ES-I3 (cell line): ENCODE measurements around the gene TMPRSS2.

ENCODE experiments used
- H3K36me3 ChIP-seq: 2 replicates; pipeline ENCODE4 v1.6.1; 2013; ENCODE audit warnings: mild to moderate bottlenecking, low read length, control low read depth, moderate library complexity; ENCODE audit not compliant: insufficient read depth
- H3K4me1 ChIP-seq: 2 replicates; pipeline ENCODE4 v1.6.1; 2013; ENCODE audit warnings: mild to moderate bottlenecking, control low read depth, low read length; ENCODE audit not compliant: insufficient read depth
- H3K9ac ChIP-seq: 2 replicates; pipeline ENCODE4 v1.6.1; 2013; ENCODE audit warnings: low read depth, mild to moderate bottlenecking, low read length, moderate library complexity
- H3K9me3 ChIP-seq: 2 replicates; pipeline ENCODE4 v1.6.1; 2013; ENCODE audit warnings: mild to moderate bottlenecking, low read length, moderate library complexity; ENCODE audit not compliant: control insufficient read depth, insufficient read depth

TMPRSS2 gene

DNA sequence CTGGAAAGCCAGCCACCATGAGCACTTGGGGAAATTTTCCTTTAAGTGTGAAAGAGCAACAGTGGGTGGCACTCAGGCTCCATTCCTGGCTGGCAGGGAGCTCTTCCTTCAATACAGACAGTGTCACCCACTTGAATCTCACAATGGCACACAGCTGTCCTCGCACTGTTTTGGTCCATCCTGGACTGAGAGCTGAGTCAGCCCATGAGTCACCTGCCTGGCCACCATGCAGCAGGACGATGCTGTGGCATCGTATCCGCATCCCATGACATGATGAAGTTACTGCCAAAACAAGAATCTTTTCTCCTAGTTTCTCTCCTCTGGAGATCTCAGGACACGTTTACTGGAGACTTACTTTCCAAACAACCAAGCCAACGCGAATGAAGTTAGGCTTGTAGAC lies 6.0 kb downstream of the TMPRSS2 start:
- no peaks in the 10 kb centered on the region for H3K4me1 ChIP-seq
- no peaks in the 10 kb centered on the region for H3K9me3 ChIP-seq
- H3K9ac ChIP-seq: no peak overlapping the region
- H3K36me3 ChIP-seq: no peaks in the 10 kb centered on the region

DNA sequence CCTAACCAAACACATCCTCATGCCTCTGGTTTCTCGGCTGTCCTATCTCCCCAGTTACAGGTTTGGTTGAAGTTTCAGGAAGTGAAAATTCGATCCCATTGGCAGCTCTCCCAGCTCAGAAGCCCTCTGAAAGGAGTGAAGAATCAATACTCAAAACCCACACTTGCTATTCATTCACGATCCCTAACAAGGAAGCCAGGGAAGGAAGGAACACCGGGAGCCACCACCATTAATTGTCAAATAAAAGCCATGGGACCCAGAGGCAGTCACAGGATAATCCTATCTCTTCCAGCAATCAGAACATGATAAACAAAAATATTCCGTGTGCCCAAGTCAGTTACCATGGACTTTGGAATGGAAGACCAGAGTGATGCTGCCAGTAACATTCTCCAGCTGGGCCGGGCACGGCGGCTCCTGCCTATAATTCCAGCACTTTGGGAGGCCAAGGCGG lies 7.0 kb downstream of the TMPRSS2 start:
- H3K9ac ChIP-seq: no peak overlapping the region
- no peaks in the 10 kb centered on the region for H3K4me1 ChIP-seq
- H3K9me3 ChIP-seq: no peaks in the 10 kb centered on the region
- H3K36me3 ChIP-seq: no peaks in the 10 kb centered on the region

DNA sequence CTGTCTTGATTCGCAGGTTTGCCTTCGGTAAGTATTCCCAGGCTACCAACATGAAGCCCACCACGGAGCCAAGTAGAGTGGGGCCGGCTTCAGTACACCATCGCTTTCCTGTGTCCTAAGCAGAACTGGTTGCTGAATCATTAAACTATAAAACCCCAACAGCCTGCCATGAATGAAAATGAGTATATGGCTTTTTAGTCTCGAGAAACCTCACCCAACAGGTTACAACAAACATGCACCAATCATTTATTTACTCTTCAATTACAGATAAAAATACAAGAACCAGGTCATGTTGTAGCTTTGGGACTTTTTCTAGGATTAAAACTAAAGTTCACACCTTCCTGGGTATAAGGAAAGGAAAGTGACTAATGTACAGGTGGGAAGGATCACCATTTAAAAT lies 7.6 kb downstream of the TMPRSS2 start:
- Histone ChIP-seq H3K36me3 (no peaks in the 10 kb centered on the region), H3K4me1 (no peaks in the 10 kb centered on the region), H3K9ac (no peak overlapping the region), H3K9me3 (no peaks in the 10 kb centered on the region)

DNA sequence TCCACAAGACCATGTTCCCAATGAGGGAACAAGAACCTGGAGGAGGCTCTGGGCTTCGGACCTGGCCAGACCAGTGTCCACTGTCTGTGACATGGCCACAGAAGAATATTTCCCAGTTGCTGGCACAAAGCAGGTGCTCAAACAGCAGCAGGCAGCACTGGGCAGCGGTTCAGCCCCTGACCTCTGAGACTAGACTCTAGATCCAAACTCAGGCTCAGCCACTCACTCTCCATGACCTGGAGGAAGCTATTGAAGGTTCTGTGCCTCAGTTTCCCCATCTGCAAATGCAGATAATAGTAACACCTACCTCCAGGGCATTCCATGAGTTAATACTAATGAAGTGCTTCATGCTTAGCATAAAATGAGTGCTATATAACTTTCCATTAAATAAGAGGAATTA lies 8.0 kb downstream of the TMPRSS2 start:
- Histone ChIP-seq H3K36me3 (no peaks in the 10 kb centered on the region), H3K9me3 (no peaks in the 10 kb centered on the region), H3K9ac (no peak overlapping the region), H3K4me1 (no peaks in the 10 kb centered on the region)

DNA sequence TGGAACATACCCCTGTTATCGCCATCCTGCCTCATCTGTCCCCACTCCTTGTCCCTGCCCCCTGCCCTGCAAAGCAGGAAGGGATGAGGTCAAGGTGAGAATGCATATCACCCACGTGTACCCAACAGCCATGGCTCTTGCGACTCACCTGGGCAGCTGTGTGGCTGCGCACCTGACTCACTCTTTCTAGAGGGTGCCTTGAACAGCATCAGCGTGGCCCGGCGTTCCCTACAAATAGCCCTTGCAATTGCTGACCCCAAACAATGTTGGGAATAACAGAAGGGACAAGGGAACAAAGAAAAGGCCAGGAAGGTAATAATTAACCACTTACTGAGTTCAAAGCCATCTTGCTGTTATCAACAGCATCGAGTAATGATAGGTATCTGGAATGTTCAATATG lies 10.2 kb downstream of the TMPRSS2 start:
- Histone ChIP-seq H3K9ac (no peak overlapping the region), H3K4me1 (no peaks in the 10 kb centered on the region)

DNA sequence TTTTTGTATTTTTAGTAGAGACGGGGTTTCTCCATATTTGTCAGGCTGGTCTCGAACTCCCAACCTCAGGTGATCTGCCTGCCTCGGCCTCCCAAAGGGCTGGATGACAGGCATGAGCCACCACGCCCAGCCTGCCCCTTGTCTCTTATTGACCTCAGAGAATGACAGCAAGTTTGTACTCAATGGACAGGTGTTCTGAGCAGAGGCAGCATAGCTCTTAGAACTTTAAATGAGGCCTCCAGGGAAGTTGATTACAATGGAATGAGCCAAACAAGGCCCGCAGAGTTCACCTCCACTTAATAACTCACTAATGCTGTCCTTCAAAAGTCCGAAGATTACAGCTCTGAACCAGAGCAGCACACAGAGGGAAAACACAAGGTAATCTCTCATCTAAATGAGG lies 10.9 kb downstream of the TMPRSS2 start:
- Histone ChIP-seq H3K36me3 (no peaks in the 10 kb centered on the region), H3K9ac (no peak overlapping the region), H3K4me1 (no peaks in the 10 kb centered on the region), H3K9me3 (no peaks in the 10 kb centered on the region)

More for the DNA sequence above, 10.2 kb downstream of the TMPRSS2 start:
- Histone ChIP-seq H3K36me3 (no peaks in the 10 kb centered on the region), H3K9me3 (no peaks in the 10 kb centered on the region)

DNA sequence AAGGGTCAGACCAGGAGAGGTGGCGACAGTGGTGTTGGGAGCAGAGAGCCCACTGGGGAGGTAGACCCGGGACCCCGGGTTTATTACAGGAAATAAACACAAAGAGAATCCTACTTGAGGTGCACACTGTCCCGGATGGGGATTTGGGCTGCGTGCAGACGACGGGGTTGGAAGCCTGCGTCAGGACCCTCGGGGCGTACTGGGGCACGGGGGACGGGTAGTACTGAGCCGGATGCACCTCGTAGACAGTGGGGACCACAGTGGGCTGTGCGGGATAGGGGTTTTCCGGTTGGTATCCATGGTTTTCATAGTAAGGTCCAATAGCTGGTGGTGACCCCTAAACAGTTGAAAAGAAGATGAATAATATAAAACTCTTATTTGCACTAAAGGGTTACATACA lies 13.7 kb downstream of the TMPRSS2 start:
- Histone ChIP-seq H3K9me3 (no peaks in the 10 kb centered on the region), H3K9ac (no peak overlapping the region), H3K36me3 (no peaks in the 10 kb centered on the region), H3K4me1 (no peaks in the 10 kb centered on the region)

DNA sequence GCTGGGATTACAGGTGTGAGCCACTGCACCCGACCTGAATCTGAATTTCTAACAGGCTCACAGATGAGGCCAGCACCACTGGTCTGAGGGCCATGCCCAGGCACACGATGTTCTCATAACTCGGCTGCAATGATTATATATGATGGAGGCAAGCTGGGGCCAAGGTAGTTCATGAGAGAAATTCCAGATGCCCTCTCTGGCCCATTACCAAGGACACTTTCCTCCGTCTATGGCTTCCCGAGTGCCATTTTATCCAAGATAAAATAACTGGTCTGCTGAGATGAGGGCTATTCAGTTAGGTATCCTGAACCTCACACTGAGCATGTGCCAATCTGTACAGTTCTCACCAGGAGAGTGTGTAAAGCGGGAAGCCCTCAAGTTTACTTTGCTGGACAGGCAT lies 16.5 kb downstream of the TMPRSS2 start:
- Histone ChIP-seq H3K9ac (no peak overlapping the region), H3K4me1 (no peaks in the 10 kb centered on the region), H3K9me3 (no peaks in the 10 kb centered on the region), H3K36me3 (no peaks in the 10 kb centered on the region)

DNA sequence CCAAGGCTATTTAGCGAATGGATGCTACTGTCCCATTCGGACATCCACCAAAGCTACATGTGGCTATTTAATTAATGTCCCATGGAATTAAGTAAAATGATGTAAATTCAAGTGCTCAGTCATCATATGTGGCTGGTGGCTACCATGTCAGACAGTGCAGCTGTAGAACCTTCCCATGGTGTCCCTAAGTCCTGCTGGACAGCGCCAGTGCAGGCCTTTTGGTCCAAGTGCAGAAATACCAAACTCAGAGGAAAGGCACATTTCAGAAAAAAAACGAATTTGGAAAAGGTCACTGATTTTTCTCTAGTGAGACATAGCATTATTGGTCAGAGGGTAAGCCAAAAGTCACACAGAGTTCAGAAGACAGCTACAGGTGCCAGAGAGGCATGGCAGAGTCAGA lies 17.6 kb downstream of the TMPRSS2 start:
- H3K9me3 ChIP-seq: no peaks in the 10 kb centered on the region
- no peaks in the 10 kb centered on the region for H3K36me3 ChIP-seq
- H3K4me1 ChIP-seq: no peaks in the 10 kb centered on the region
- no peak overlapping the region for H3K9ac ChIP-seq

DNA sequence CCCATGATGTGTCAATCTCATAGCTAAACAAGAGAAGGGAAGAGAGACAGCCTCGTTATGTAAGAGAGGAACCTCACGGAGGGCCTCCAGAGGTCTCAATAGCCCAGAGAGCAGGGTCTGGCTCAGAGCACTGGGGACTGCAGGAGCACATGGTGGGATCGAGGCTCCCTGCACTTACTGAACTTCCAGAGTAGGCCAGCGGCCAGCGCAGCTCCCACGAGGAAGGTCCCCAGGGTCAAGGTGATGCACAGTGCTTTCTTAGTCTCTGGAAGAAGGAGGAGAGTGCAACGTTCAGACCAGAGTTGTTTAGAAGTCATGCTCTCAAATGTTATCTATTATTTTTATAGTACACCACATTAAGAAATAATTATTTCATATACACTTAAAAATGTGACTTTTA lies 18.6 kb downstream of the TMPRSS2 start:
- Histone ChIP-seq H3K9me3 (no peaks in the 10 kb centered on the region), H3K9ac (no peak overlapping the region)

DNA sequence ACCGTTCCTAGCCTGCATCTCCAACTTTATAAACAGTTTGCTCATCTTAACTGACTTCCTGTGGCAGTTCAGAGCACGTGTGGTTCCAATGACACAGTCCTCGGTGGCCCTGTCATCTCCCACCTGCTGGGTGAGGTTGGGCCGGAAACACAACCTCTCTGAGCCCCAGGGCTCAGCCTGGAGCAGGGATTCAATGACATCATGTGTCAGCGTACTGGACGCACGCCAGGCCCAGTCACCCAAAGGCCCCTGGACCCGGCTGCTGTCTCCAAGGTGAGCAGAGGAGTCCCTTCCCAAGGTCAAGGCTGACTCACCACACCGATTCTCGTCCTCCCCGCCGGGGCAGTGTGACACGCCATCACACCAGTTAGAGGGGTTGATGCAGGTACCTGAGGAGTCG lies 19.9 kb downstream of the TMPRSS2 start:
- Histone ChIP-seq H3K36me3 (no peaks in the 10 kb centered on the region), H3K9ac (no peak overlapping the region), H3K9me3 (no peaks in the 10 kb centered on the region), H3K4me1 (no peaks in the 10 kb centered on the region)

More for the DNA sequence above, 18.6 kb downstream of the TMPRSS2 start:
- H3K36me3 ChIP-seq: no peaks in the 10 kb centered on the region
- no peaks in the 10 kb centered on the region for H3K4me1 ChIP-seq

DNA sequence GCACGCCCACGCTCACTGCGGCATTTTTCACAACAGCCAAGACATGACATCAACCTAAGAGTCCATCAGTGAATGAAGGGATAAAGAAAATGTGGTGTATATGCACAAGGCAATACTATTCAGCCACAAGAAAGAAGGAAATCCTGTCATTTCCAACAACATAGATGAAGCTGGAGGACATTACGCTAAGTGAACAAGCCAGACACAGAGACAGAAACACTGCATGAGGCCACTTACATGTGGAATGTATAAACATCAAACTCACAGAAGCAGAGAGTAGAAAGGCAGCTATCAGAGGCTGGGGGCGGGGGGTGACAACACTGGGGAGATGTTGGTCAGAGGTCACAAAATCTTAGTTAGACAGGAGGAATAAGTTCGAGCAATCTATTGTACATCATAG lies 20.9 kb downstream of the TMPRSS2 start:
- Histone ChIP-seq H3K36me3 (no peaks in the 10 kb centered on the region), H3K9me3 (no peaks in the 10 kb centered on the region), H3K9ac (no peak overlapping the region), H3K4me1 (no peaks in the 10 kb centered on the region)

DNA sequence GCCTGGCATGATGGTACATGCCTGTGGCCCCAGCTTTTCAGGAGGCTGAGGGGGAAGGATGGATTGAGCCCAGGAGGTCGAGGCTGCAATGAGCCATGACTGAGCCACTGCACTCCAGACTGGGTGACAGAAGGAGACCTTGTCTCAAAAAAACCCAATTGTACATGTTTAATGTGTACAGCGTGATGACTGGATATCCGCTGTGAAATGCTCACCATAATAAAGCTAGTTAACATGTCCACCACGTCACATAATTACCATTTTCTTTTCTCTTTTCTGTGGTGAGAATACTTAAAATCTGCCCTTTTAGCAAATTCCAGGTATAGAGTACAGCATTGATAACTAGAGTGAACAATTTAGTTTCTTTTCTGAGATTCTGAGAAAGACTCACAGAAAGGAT lies 24.0 kb downstream of the TMPRSS2 start:
- Histone ChIP-seq H3K4me1 (peaks cover 12% of the 10 kb centered on the region; the same call in 1 of the 2 replicates), H3K9me3 (no peaks in the 10 kb centered on the region), H3K9ac (no peak overlapping the region), H3K36me3 (no peaks in the 10 kb centered on the region)

DNA sequence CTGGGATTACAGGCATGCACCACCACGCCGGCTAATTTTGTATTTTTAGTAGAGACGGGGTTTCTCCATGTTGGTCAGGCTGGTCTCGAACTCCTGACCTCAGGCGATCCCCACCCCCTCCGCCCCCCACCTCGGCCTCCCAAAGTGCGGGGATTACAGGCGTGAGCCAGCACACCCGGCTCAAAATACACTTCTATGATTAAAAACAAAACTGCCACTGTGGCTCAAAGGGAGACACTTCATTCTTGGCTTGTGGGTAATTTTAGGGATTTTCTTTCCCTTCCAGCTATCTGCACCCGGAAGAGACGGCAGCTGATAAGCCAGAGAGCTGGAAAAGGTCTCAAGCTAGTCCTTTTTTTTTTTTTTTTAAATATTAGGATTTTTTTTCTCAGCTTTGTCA lies 24.5 kb downstream of the TMPRSS2 start:
- H3K36me3 ChIP-seq: no peaks in the 10 kb centered on the region
- peaks cover 16% of the 10 kb centered on the region for H3K4me1 ChIP-seq
- H3K9me3 ChIP-seq: no peaks in the 10 kb centered on the region
- H3K9ac ChIP-seq: no peak overlapping the region

DNA sequence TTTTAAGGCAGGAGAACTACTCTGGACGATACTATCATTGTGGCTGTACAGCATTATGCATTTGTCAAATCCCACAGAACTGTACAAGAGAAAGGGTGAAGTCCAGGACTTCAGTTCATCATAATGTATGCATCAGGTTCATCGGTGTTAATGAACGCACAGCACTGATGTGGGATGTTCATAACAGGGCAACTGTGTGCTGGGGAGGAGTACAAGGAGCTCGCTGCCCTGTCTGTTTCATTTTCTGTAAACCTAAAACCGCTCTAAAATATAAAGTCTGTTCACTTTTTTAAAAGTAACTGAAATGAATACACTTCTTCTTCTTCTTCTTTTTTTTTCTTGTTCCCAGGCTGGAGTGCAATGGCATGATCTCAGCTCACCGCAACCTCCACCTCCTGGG lies 25.0 kb downstream of the TMPRSS2 start:
- Histone ChIP-seq H3K4me1 (peaks cover 21% of the 10 kb centered on the region), H3K9me3 (no peaks in the 10 kb centered on the region), H3K36me3 (no peaks in the 10 kb centered on the region), H3K9ac (no peak overlapping the region)

DNA sequence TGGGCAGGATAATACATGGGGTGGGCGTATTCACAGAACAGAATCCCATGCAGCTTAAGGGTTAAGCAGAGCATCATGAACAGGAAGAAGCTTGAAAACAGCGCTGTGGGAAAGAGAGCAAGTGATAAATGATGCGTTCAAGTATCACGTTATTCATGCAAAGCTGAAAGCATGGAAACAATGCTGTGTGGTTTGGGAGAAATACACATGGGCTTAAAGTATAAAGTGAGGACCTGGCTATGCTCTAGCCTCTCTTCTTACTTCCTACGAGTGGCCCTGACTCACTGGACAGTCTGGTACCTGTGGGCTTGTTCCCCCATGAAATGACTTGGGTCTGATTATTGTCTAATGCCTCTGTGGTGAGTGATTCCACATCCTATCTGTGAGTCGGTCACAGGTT lies 25.7 kb downstream of the TMPRSS2 start:
- Histone ChIP-seq H3K9ac (no peak overlapping the region), H3K9me3 (no peaks in the 10 kb centered on the region), H3K4me1 (peaks cover 27% of the 10 kb centered on the region), H3K36me3 (no peaks in the 10 kb centered on the region)
